Fibroblast of pulmonary artery (primary cell): Measurements from ENCODE around the gene CDC42BPA.

Experiments used
- DNase-seq: peaks from one replicate; pipeline ENCODE4 v3.0.0-alpha.2; 2010; ENCODE audit warnings: low read depth
- H3K4me3 ChIP-seq: replicated peaks from 2 replicates; pipeline ENCODE4 v1.5.1; 2011; ENCODE audit warnings: low read depth, mild to moderate bottlenecking, control low read depth, low read length, moderate library complexity
- CTCF ChIP-seq: IDR thresholded peaks from 2 replicates; pipeline ENCODE4 v1.5.1; 2011; ENCODE audit warnings: mild to moderate bottlenecking, control low read depth, low read length, inconsistent platforms; ENCODE audit errors: missing control alignments

The CDC42BPA gene

GRCh38 chr1:227092069-227092468, 226.2 kb downstream of the CDC42BPA start:
- H3K4me3 ChIP-seq, result no peak overlapping the region
- peak; percentile 7 for DNase-seq
- no peak for TF ChIP-seq CTCF

GRCh38 chr1:227086636-227087035, 231.7 kb downstream of the CDC42BPA start:
- no peak overlapping the region for H3K4me3 ChIP-seq
- TF ChIP-seq CTCF, result no peak
- DNase-seq, result no peak

DNA sequence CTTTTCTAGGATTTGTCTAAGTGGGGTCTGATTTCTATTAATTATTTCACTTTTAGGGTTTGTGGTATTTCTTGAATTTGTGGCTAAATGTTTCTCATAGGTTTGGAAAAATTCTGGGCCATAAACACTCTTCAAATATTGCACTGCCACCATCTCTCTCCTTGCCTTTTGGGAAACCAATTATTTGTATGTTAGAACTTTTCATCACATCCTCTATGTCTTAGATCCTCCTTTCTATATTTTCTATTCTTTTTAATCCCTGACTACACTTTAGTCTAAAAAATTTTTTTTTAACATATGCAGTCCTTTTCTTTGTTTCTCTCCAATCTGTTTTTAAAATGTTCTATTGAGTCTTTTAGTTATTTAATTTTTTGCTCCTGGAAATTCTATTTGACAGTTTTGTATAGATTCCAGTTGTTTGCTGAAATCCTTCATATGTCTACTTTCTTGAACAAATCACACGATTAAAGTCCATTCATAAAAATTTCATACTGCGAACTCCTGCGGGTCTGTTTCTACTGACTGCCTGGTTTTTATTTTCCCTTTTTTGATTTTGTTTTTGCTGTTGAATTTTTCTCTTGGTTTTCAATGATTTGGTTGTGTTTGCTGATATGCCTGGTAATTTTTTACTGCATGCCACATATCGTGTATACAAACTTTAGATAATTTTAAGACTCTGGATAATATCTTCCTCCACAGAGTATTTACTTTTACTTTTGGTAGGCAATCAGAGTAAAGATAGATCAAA, 235.1 kb downstream of the CDC42BPA start:
- DNase-seq, result no peak
- no peak for TF ChIP-seq CTCF
- no peak overlapping the region for H3K4me3 ChIP-seq

GRCh38 chr1:227077783-227078182, 240.5 kb downstream of the CDC42BPA start:
- no peak for TF ChIP-seq CTCF
- no peak overlapping the region for H3K4me3 ChIP-seq
- no peak for DNase-seq

GRCh38 chr1:227073786-227074185, 244.5 kb downstream of the CDC42BPA start:
- no peak for TF ChIP-seq CTCF
- no peak overlapping the region for H3K4me3 ChIP-seq
- no peak for DNase-seq

- peak; percentile 39 for DNase-seq
- H3K4me3 ChIP-seq, result no peak overlapping the region
- no peak for TF ChIP-seq CTCF
Measured at GRCh38 chr1:227072991-227073390, 245.3 kb downstream of the CDC42BPA start.

- no peak for DNase-seq
- H3K4me3 ChIP-seq, result no peak overlapping the region
- no peak for TF ChIP-seq CTCF
Measured at GRCh38 chr1:227071895-227072587, 246.3 kb downstream of the CDC42BPA start.
